ENCODE data around the gene ACTL8. TPM values are rescaled to one million over a fixed set of nuclear protein-coding genes. Genes with fewer than 3 reads are reported as not detected.

Gene ACTL8
- total RNA-seq, 4 donors from 2014 or later: not detected

GRCh38 chr1:17816511-17816910 is 61.4 kb downstream of the ACTL8 start:
- Histone ChIP-seq H3K27me3 (peaks cover 0 to 13% (median 13%) of the 10 kb centered on the region in 3 donors), H3K36me3 (no peaks in the 10 kb centered on the region), H3K9me3 (no peaks in the 10 kb centered on the region), H3K4me1 (no peaks in the 10 kb centered on the region), H3K27ac (no peak overlapping the region), H3K4me3 (no peak overlapping the region)
- in situ Hi-C loops (cut with MboI; ENCODE audit: low sequenced_read_pairs in 4 of 4) (no loop called here), intact Hi-C loops (cut with DNase I; ENCODE audit: low total_unique reads) (no loop called here)
- DNase-seq: no peak
- no peak for ATAC-seq
- no peak for TF ChIP-seq CTCF (IDR thresholded peaks at IDR 0.05 in 4 of 5, conservative IDR thresholded peaks at IDR 0.05 in 1 of 5)
- no peak for TF ChIP-seq POLR2A (IDR thresholded peaks at IDR 0.05)

- Histone ChIP-seq H3K4me3 (no peak overlapping the region), H3K36me3 (no peaks in the 10 kb centered on the region), H3K4me1 (no peaks in the 10 kb centered on the region), H3K27ac (no peak overlapping the region), H3K9me3 (no peaks in the 10 kb centered on the region), H3K27me3 (peaks cover 6 to 10% (median 9%) of the 10 kb centered on the region in 3 donors)
- intact Hi-C loops (cut with DNase I; ENCODE audit: low total_unique reads): no loop called here
- DNase-seq (peak; percentile 41 to 49), ATAC-seq (peak; percentile 82 to 90)
- in situ Hi-C loops (cut with MboI; ENCODE audit: low sequenced_read_pairs in 4 of 4): no loop called here
- TF ChIP-seq POLR2A (IDR thresholded peaks at IDR 0.05) (no peak), CTCF (IDR thresholded peaks at IDR 0.05 in 4 of 5, conservative IDR thresholded peaks at IDR 0.05 in 1 of 5) (no peak)
Observed at GRCh38 chr1:17819129-17819802, 64.1 kb downstream of the ACTL8 start.

- Histone ChIP-seq H3K27me3 (peaks cover 4 to 6% (median 5%) of the 10 kb centered on the region in 3 donors), H3K4me1 (no peaks in the 10 kb centered on the region), H3K36me3 (no peaks in the 10 kb centered on the region), H3K4me3 (no peak overlapping the region), H3K9me3 (no peaks in the 10 kb centered on the region), H3K27ac (no peak overlapping the region)
- TF ChIP-seq POLR2A (IDR thresholded peaks at IDR 0.05) (no peak), CTCF (IDR thresholded peaks at IDR 0.05 in 4 of 5, conservative IDR thresholded peaks at IDR 0.05 in 1 of 5) (no peak)
- intact Hi-C loops (cut with DNase I; ENCODE audit: low total_unique reads): no loop called here
- DNase-seq (no peak), ATAC-seq (no peak)
- in situ Hi-C loops (cut with MboI; ENCODE audit: low sequenced_read_pairs in 4 of 4): no loop called here
Observed at GRCh38 chr1:17820198-17820597, 65.1 kb downstream of the ACTL8 start.

GRCh38 chr1:17822741-17823426 is 67.8 kb downstream of the ACTL8 start:
- intact Hi-C loops (cut with DNase I; ENCODE audit: low total_unique reads): no loop called here
- no peak for DNase-seq
- in situ Hi-C loops (cut with MboI; ENCODE audit: low sequenced_read_pairs in 4 of 4): no loop called here
- no peaks in the 10 kb centered on the region for H3K4me1 ChIP-seq
- H3K4me3 ChIP-seq: no peak overlapping the region
- peaks cover 16 to 19% (median 17%) of the 10 kb centered on the region in 3 donors for H3K27me3 ChIP-seq
- no peak for ATAC-seq
- H3K9me3 ChIP-seq: no peaks in the 10 kb centered on the region
- no peak overlapping the region for H3K27ac ChIP-seq
- TF ChIP-seq CTCF (IDR thresholded peaks at IDR 0.05 in 4 of 5, conservative IDR thresholded peaks at IDR 0.05 in 1 of 5) (no peak), POLR2A (IDR thresholded peaks at IDR 0.05) (no peak)
- no peaks in the 10 kb centered on the region for H3K36me3 ChIP-seq
